Prostate gland (tissue), 2 donors: ENCODE measurements around the gene RASAL2. TPM values are rescaled to one million over a fixed set of nuclear protein-coding genes. Genes with fewer than 3 reads are reported as not detected.

ENCODE experiments used
- DNase-seq: peaks from one replicate; pipeline ENCODE4 v3.0.0-alpha.2; 2019; ENCODE audit warnings: low spot score
- H3K27ac ChIP-seq, 2 donors: fragments of 200-600 bp; sonication (generic); 2 replicates each; pipeline ENCODE4 v1.5.1; 2017 to 2019
- H3K27me3 ChIP-seq: fragments of 200-600 bp; sonication (generic); replicated peaks from 2 replicates; pipeline ENCODE4 v1.5.1; 2019; ENCODE audit not compliant: insufficient read depth
- H3K36me3 ChIP-seq, 2 donors: fragments of 200-600 bp; sonication (generic); 1 replicate in 1 of 2; 2 replicates in 1 of 2; pipeline versions ENCODE4 v1.5.1 to v1.8.1; 2017 to 2019
- H3K4me1 ChIP-seq: fragments of 200-600 bp; sonication (generic); replicated peaks from 2 replicates; pipeline ENCODE4 v1.5.1; 2019
- H3K4me3 ChIP-seq, 2 donors: fragments of 200-600 bp; sonication (generic); 2 replicates each; pipeline ENCODE4 v1.5.1; 2017 to 2019
- H3K9me3 ChIP-seq: fragments of 200-600 bp; sonication (generic); 2 replicates; pipeline ENCODE4 v1.5.1; 2017
- CTCF ChIP-seq, 4 experiments: fragments of 200-600 bp in 2 of 4; fragments of 450-650 bp in 2 of 4; sonication (generic) in 2 of 4; IDR thresholded peaks; 1 replicate in 3 of 4; 2 replicates in 1 of 4; pipeline ENCODE4 v1.5.1; 2016 to 2019; ENCODE audit warnings: antibody characterized with exemption in 4 of 4, mild to moderate bottlenecking in 2 of 4, moderate library complexity in 2 of 4
- POLR2A ChIP-seq: fragments of 450-650 bp; IDR thresholded peaks from one replicate; pipeline ENCODE4 v1.6.1; 2016; ENCODE audit warnings: antibody characterized with exemption, mild to moderate bottlenecking
- POLR2AphosphoS5 ChIP-seq: sonication (generic); formaldehyde crosslinking; IDR thresholded peaks from one replicate; pipeline ENCODE4 v1.6.1; 2017; ENCODE audit warnings: antibody characterized with exemption
- WGBS: methylation state at CpG from one replicate; pipeline ENCODE4 v1.1.5; 2018; 5-methylcytosine and 5-hydroxymethylcytosine counted together
- intact Hi-C: fragments of 100-400 bp; cut with DNase I; formaldehyde crosslinking; loops from one replicate; pipeline ENCODE4 v1.14.2; 2022
- total RNA-seq, 2 donors: library from RNA; depleted of rRNA; stranded (reverse); fragments of >200 nt; gene quantifications; one replicate each; pipeline ENCODE4 v1.1.0, GENCODE V29; 2016

The RASAL2 gene
- total RNA-seq, 2 donors from 2014 or later = 9.2 to 36.9 TPM

DNA sequence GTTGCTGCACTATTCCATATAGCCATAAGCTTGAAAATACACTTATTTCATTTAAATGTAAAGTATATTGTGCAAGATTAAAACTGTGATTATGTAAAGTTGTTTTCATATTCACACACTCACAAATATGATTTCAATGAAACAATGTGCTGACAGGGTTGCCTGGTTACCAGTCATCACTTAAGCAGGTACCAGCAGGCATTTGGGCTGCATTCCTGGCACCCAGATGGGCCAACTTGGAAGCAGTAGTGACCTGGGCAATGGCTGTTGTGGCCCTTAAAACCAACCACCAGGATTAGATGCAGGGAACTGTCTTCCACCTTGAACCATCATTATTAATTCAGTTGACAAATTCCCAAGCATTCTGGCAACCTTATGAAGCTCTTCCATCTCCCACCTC lies 45.0 kb upstream of the RASAL2 start:
- Histone ChIP-seq H3K4me1 (no peaks in the 10 kb centered on the region), H3K4me3 (no peak overlapping the region), H3K27me3 (no peaks in the 10 kb centered on the region), H3K9me3 (no peaks in the 10 kb centered on the region), H3K27ac (no peak overlapping the region), H3K36me3 (no peaks in the 10 kb centered on the region)
- TF ChIP-seq CTCF (IDR thresholded peaks at IDR 0.05) (no peak), POLR2AphosphoS5 (no peak), POLR2A (no peak)
- no peak for DNase-seq
- intact Hi-C loops = no loop called here

GRCh38 chr1:178050084-178050483 lies 43.8 kb upstream of the RASAL2 start:
- Histone ChIP-seq H3K4me3 (no peak overlapping the region), H3K27me3 (no peaks in the 10 kb centered on the region), H3K27ac (no peak overlapping the region), H3K36me3 (no peaks in the 10 kb centered on the region), H3K4me1 (no peaks in the 10 kb centered on the region), H3K9me3 (no peaks in the 10 kb centered on the region)
- WGBS = 85% methylated on average over 6 of the region's 6 CpGs
- no peak for TF ChIP-seq POLR2A
- TF ChIP-seq POLR2AphosphoS5 = no peak
- TF ChIP-seq CTCF (IDR thresholded peaks at IDR 0.05) = no peak
- DNase-seq = no peak
- intact Hi-C loops = no loop called here

GRCh38 chr1:178051071-178051470 lies 42.8 kb upstream of the RASAL2 start:
- H3K27me3 ChIP-seq = no peaks in the 10 kb centered on the region
- intact Hi-C loops = no loop called here
- no peaks in the 10 kb centered on the region for H3K36me3 ChIP-seq
- H3K9me3 ChIP-seq = no peaks in the 10 kb centered on the region
- 50% methylated on average over 3 of the region's 3 CpGs for WGBS
- H3K4me1 ChIP-seq = no peaks in the 10 kb centered on the region
- no peak overlapping the region for H3K27ac ChIP-seq
- TF ChIP-seq POLR2AphosphoS5 (no peak), POLR2A (no peak), CTCF (IDR thresholded peaks at IDR 0.05) (no peak)
- DNase-seq = no peak
- no peak overlapping the region for H3K4me3 ChIP-seq

DNA sequence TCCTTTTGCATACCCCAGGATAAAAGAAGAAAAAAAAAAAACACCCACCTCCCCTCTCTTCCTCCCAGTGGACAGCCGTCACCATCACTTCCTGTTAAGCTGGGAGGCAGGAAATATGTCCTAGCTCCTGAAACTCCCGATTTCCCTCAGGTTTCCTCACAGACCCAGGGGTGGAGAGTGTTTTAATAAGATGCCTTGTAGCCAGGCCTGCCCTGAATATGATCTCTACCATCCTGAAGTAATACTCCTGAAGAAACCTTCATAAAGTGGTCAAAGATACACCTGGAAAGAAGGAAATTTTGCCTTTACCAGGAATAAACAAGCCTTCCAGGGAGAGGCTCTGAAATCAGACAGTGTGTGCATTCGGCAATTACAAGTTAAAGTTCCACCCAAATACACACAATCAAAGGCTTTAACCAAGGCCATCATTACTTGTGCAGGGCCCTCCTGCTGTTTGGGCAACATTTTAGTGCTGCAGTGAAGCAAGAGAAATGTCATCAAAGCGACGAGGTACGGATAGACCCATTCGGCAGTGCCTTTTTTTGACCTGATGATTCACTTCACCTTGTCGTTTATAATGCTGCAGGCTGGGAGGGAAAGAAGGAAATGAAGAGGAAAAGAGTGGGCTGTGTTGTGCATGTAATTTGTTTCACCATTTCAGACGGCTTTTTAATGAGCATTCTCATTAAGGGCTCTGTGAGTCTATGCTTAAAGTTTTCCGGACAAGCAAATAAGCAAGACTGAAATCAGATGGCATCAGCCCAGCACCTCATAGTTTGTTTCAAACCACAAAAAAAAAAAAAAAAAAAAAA lies 41.0 kb upstream of the RASAL2 start:
- DNase-seq = no peak
- Histone ChIP-seq H3K27me3 (no peaks in the 10 kb centered on the region), H3K4me1 (no peaks in the 10 kb centered on the region), H3K27ac (no peak overlapping the region), H3K9me3 (no peaks in the 10 kb centered on the region), H3K36me3 (no peaks in the 10 kb centered on the region), H3K4me3 (no peak overlapping the region)
- no peak for TF ChIP-seq POLR2AphosphoS5
- TF ChIP-seq CTCF (IDR thresholded peaks at IDR 0.05) = no peak
- no peak for TF ChIP-seq POLR2A
- intact Hi-C loops = no loop called here
- WGBS = 53% methylated on average over 10 of the region's 10 CpGs

DNA sequence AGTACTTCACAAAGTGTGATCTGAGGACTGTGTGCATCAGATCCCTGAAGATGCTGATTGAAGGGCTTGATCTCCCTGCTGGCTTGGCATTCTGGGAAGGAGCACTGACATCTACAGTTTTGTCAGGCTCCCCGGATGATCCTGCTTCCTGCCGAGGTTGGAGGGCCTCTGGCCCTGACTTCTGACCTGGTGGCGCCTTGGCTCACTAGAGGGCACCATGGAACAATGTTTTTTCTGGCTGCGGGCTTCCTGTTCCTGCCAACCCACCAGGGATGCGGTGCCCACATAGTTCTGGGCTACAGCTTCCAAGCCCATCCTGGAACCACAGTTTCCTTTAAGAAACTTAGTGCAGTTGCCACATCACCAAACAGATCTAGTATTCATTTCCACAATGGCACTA lies 38.8 kb upstream of the RASAL2 start:
- H3K4me1 ChIP-seq = no peaks in the 10 kb centered on the region
- H3K27ac ChIP-seq = no peak overlapping the region
- intact Hi-C loops = no loop called here
- no peaks in the 10 kb centered on the region for H3K27me3 ChIP-seq
- no peaks in the 10 kb centered on the region for H3K36me3 ChIP-seq
- 44% methylated on average over 5 of the region's 5 CpGs for WGBS
- no peak for DNase-seq
- TF ChIP-seq POLR2A (no peak), CTCF (IDR thresholded peaks at IDR 0.05) (no peak), POLR2AphosphoS5 (no peak)
- H3K9me3 ChIP-seq = no peaks in the 10 kb centered on the region
- H3K4me3 ChIP-seq = no peak overlapping the region
